ENCODE measurements around the gene EIF2S3.

DNA sequence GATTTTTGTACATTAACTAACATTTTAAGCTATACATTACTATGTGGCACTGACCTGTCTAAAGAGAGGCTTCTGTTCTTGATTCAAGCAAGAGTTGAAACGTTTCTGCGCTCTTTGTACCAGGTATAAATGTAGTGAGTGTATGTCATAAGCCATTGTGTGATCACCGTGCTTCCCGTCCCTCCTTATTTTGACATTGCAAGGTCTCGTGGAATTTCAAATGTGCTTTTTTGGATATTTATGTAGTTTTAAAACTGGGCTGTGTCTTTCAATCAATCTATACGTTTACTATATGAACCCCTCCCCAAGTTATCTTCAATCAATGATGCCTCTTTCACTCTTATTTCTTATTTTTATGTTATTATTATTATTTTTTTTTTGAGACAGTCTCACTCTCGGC, 27.7 kb upstream of the EIF2S3 start, which contains the start of gene KLHL15:
- no peak for TF ChIP-seq YY1 (IDR thresholded peaks at IDR 0.05; ENCODE audit: insufficient read depth, insufficient read length)
- no peak for TF ChIP-seq ZNF274 (IDR thresholded peaks at IDR 0.05; ENCODE audit: low read depth, low read length)
